ENCODE measurements around the gene CRYBG1. TPM values are rescaled to one million over a fixed set of nuclear protein-coding genes. Genes with fewer than 3 reads are reported as not detected.

The CRYBG1 gene
- total RNA-seq, 1 donor from 2014 or later = 5.8 TPM

DNA sequence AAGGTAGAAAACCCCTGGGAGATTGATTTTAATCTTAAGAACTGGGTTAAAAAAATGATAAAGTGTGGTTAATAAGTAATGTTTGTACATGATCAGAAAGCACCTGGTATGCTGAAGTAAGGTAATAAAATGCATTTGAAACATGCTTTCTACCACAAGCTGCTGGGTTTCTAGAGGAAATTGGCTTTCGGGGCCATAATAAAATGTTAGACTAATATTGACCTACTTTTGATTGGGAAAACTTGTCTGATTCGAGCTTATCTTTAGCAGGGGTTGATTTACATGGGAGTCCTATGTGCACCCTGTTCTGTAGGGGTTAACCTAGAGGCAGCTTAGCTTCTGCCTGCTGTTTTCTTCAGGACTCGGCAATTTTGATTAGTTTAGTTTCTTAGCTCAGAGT is 50.5 kb downstream of the CRYBG1 start:
- peaks cover 3% of the 10 kb centered on the region for H3K27me3 Mint-ChIP-seq
- TF ChIP-seq, protein P1, sequence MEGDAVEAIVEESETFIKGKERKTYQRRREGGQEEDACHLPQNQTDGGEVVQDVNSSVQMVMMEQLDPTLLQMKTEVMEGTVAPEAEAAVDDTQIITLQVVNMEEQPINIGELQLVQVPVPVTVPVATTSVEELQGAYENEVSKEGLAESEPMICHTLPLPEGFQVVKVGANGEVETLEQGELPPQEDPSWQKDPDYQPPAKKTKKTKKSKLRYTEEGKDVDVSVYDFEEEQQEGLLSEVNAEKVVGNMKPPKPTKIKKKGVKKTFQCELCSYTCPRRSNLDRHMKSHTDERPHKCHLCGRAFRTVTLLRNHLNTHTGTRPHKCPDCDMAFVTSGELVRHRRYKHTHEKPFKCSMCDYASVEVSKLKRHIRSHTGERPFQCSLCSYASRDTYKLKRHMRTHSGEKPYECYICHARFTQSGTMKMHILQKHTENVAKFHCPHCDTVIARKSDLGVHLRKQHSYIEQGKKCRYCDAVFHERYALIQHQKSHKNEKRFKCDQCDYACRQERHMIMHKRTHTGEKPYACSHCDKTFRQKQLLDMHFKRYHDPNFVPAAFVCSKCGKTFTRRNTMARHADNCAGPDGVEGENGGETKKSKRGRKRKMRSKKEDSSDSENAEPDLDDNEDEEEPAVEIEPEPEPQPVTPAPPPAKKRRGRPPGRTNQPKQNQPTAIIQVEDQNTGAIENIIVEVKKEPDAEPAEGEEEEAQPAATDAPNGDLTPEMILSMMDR (conservative IDR thresholded peaks at IDR 0.05) = no peak
- H3K27ac Mint-ChIP-seq = no peak overlapping the region
- DNase-seq (ENCODE audit: extremely low spot score, unreplicated experiment) = no peak
- no peaks in the 10 kb centered on the region for H3K36me3 Mint-ChIP-seq
- peaks cover 5% of the 10 kb centered on the region for H3K9me3 Mint-ChIP-seq
- H3K4me1 Mint-ChIP-seq (ENCODE audit: unreplicated experiment) = peaks cover 2% of the 10 kb centered on the region
- H3K4me3 Mint-ChIP-seq = no peak overlapping the region

DNA sequence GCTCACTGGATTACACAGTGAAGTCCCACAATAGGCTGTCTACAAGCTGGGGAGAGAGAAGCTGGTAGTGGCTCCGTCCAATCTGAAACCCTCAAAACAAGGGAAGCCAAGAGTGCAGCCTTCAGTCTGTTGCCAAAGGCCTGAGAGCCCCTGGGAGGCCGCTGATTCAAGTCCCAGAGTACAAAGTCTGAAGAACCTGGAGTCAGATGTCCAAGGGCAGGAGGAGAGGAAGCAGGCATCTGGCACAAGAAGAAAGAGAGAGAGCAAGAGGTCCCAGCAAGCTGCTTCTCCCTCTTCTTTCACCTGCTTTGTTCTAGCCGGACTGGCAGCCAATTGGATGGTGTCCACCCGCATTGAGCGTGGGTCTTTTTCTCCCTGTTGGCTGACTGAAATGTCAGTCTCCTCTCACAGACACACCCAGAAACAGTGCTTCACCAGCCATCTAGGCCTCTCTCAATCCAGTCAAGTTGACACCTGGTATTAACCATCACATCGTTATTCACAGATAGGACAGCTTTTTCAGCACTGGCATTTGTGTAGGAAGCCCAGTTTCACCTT is 51.2 kb downstream of the CRYBG1 start:
- H3K4me1 Mint-ChIP-seq (ENCODE audit: unreplicated experiment) = peaks cover 4% of the 10 kb centered on the region
- H3K27me3 Mint-ChIP-seq = peaks cover 3% of the 10 kb centered on the region
- TF ChIP-seq, protein P1 (conservative IDR thresholded peaks at IDR 0.05) = no peak
- H3K9me3 Mint-ChIP-seq = no peaks in the 10 kb centered on the region
- no peak overlapping the region for H3K4me3 Mint-ChIP-seq
- H3K27ac Mint-ChIP-seq = peak overlapping the region; percentile 29
- H3K36me3 Mint-ChIP-seq = no peaks in the 10 kb centered on the region
- no peak for DNase-seq (ENCODE audit: extremely low spot score, unreplicated experiment)

DNA sequence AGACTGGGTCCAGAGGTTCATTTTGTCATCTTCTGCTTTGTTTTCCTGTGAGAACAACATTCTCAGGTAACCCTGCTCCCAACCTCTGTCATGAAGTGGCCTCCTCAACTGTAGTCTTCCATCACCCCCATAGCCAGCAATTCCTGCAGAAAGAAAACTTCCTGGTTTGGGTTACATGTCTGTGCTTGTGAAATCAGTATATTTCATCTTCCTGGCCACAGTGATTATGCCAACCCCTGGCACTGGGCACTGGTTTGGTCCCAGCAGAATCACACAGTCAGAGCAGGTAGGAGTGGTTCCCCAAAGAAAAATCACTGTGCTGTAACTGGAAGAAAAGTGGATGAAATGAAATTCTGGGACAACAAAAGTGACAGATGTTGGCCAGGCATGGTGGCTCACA is 52.5 kb downstream of the CRYBG1 start:
- H3K4me3 Mint-ChIP-seq = no peak overlapping the region
- H3K27me3 Mint-ChIP-seq = peaks cover 3% of the 10 kb centered on the region
- DNase-seq (ENCODE audit: extremely low spot score, unreplicated experiment) = no peak
- no peak overlapping the region for H3K27ac Mint-ChIP-seq
- no peaks in the 10 kb centered on the region for H3K36me3 Mint-ChIP-seq
- H3K4me1 Mint-ChIP-seq (ENCODE audit: unreplicated experiment) = peaks cover 4% of the 10 kb centered on the region
- no peaks in the 10 kb centered on the region for H3K9me3 Mint-ChIP-seq
- TF ChIP-seq, protein P1 (conservative IDR thresholded peaks at IDR 0.05) = no peak

DNA sequence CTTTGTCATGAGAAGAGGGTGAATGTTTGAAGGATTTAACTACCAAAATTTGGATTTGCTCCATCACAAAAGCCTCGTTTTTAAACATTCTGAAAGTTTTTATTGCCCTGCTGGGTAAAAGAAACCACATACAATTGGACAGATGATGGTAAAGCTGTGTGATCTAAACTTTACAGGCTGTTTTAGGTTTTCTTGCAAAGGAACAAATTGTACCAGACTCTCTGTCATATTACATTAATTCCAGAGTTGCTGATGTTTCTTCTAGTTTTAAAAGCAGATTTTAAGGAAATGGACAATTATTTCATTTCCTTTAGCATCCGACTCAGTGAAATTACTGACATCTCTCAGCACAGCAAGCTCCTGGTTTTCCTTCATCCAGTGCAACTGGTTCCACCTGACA is 53.2 kb downstream of the CRYBG1 start:
- peaks cover 3% of the 10 kb centered on the region for H3K27me3 Mint-ChIP-seq
- H3K36me3 Mint-ChIP-seq = no peaks in the 10 kb centered on the region
- TF ChIP-seq, protein P1 (conservative IDR thresholded peaks at IDR 0.05) = no peak
- no peak for DNase-seq (ENCODE audit: extremely low spot score, unreplicated experiment)
- no peaks in the 10 kb centered on the region for H3K9me3 Mint-ChIP-seq
- no peak overlapping the region for H3K27ac Mint-ChIP-seq
- H3K4me1 Mint-ChIP-seq (ENCODE audit: unreplicated experiment) = peaks cover 4% of the 10 kb centered on the region
- H3K4me3 Mint-ChIP-seq = no peak overlapping the region

DNA sequence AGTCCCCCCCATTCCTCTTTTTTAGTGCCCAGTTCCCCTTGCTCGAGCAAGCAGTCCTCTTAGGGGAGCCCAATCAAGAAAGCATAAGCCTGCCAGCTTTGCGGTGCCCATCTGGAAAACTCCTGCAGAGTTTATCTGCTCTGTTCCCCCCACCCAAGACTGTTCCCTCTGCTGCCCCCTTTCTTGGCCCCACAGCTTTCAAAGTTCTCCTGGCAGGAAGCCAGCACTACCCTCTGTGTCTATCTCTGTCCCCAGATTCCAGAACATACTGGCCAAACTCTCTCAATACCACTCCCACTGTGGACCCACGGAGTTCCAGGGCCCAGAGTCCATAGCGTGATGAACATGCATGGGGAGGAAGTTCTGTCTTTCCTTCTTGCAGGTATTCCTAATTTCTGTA is 55.4 kb downstream of the CRYBG1 start:
- Mint-ChIP-seq H3K36me3 (no peaks in the 10 kb centered on the region), H3K27me3 (no peaks in the 10 kb centered on the region), H3K4me1 (ENCODE audit: unreplicated experiment) (peaks cover 4% of the 10 kb centered on the region), H3K27ac (no peak overlapping the region), H3K4me3 (no peak overlapping the region), H3K9me3 (no peaks in the 10 kb centered on the region)
- TF ChIP-seq, protein P1 (conservative IDR thresholded peaks at IDR 0.05) = no peak
- DNase-seq (ENCODE audit: extremely low spot score, unreplicated experiment) = no peak

Data from type B pancreatic cell (in vitro differentiated cells).